ENCODE results near the gene MAPK4.
"Not testable (repeated sequence)": the region's sequence is repeated elsewhere in the genome, so short reads cannot be mapped to it uniquely, and the experiment has no call there.

The MAPK4 gene

GRCh38 chr18:50533822-50534221 is 26.1 kb upstream of the MAPK4 start:
- H3K4me3 ChIP-seq (ENCODE audit: control insufficient read depth in 1 of 7, extremely low read depth in 1 of 7, insufficient read depth in 4 of 7, low read depth in 2 of 7, low read length in 6 of 7); POLR2A ChIA-PET; H3K36me3 ChIP-seq (ENCODE audit: control insufficient read depth in 4 of 4, insufficient read depth in 4 of 4, low read length in 3 of 4); H3K4me1 ChIP-seq (ENCODE audit: control extremely low read depth in 1 of 4, control insufficient read depth in 4 of 4, insufficient read depth in 4 of 4, low read length in 3 of 4); H3K27me3 ChIP-seq (replicated peaks in 2 of 5; ENCODE audit: control insufficient read depth in 4 of 5, insufficient read depth in 5 of 5, low read length in 4 of 5); CTCF ChIA-PET; H3K27ac ChIP-seq (ENCODE audit: insufficient read depth in 1 of 2, low read depth in 1 of 2, low read length in 2 of 2, poor library complexity in 1 of 2, severe bottlenecking in 2 of 2); DNase-seq: not testable (repeated sequence)
- H3K9me3 ChIP-seq (ENCODE audit: control extremely low read depth in 1 of 5, control insufficient read depth in 4 of 5, insufficient read depth in 2 of 5, low read depth in 1 of 5, low read length in 4 of 5): peaks cover 3 to 24% (median 7%) of the 10 kb centered on the region in 5 experiments
- 80% methylated on average over 1 of the region's 2 CpGs for WGBS (ENCODE audit: insufficient coverage)

- not testable (repeated sequence) for H3K27me3 ChIP-seq (replicated peaks in 2 of 5; ENCODE audit: control insufficient read depth in 4 of 5, insufficient read depth in 5 of 5, low read length in 4 of 5)
Observed at GRCh38 chr18:50544476-50544875, 15.4 kb upstream of the MAPK4 start.

GRCh38 chr18:50545936-50546335 is 14.0 kb upstream of the MAPK4 start:
- no peak overlapping the region for H3K27ac ChIP-seq (ENCODE audit: insufficient read depth in 1 of 2, low read depth in 1 of 2, low read length in 2 of 2, poor library complexity in 1 of 2, severe bottlenecking in 2 of 2)
- H3K9me3 ChIP-seq (ENCODE audit: control extremely low read depth in 1 of 5, control insufficient read depth in 4 of 5, insufficient read depth in 2 of 5, low read depth in 1 of 5, low read length in 4 of 5): no peaks in the 10 kb centered on the region
- no peak overlapping the region for H3K4me3 ChIP-seq (ENCODE audit: control insufficient read depth in 1 of 7, extremely low read depth in 1 of 7, insufficient read depth in 4 of 7, low read depth in 2 of 7, low read length in 6 of 7)
- 92% methylated on average over 15 of the region's 19 CpGs for WGBS (ENCODE audit: insufficient coverage)
- H3K36me3 ChIP-seq (ENCODE audit: control insufficient read depth in 4 of 4, insufficient read depth in 4 of 4, low read length in 3 of 4): no peaks in the 10 kb centered on the region
- no peak for DNase-seq
- ChIA-PET CTCF (no interaction called here), POLR2A (no interaction called here)
- H3K4me1 ChIP-seq (ENCODE audit: control extremely low read depth in 1 of 4, control insufficient read depth in 4 of 4, insufficient read depth in 4 of 4, low read length in 3 of 4): no peaks in the 10 kb centered on the region
- H3K27me3 ChIP-seq (replicated peaks in 2 of 5; ENCODE audit: control insufficient read depth in 4 of 5, insufficient read depth in 5 of 5, low read length in 4 of 5): no peaks in the 10 kb centered on the region

More at GRCh38 chr18:50544476-50544875, 15.4 kb upstream of the MAPK4 start:
- POLR2A ChIA-PET; H3K4me3 ChIP-seq (ENCODE audit: control insufficient read depth in 1 of 7, extremely low read depth in 1 of 7, insufficient read depth in 4 of 7, low read depth in 2 of 7, low read length in 6 of 7); H3K4me1 ChIP-seq (ENCODE audit: control extremely low read depth in 1 of 4, control insufficient read depth in 4 of 4, insufficient read depth in 4 of 4, low read length in 3 of 4); DNase-seq; H3K9me3 ChIP-seq (ENCODE audit: control extremely low read depth in 1 of 5, control insufficient read depth in 4 of 5, insufficient read depth in 2 of 5, low read depth in 1 of 5, low read length in 4 of 5); H3K27ac ChIP-seq (ENCODE audit: insufficient read depth in 1 of 2, low read depth in 1 of 2, low read length in 2 of 2, poor library complexity in 1 of 2, severe bottlenecking in 2 of 2); CTCF ChIA-PET; H3K36me3 ChIP-seq (ENCODE audit: control insufficient read depth in 4 of 4, insufficient read depth in 4 of 4, low read length in 3 of 4): not testable (repeated sequence)
- WGBS (ENCODE audit: insufficient coverage): 100% methylated on average over 4 of the region's 4 CpGs

- H3K27me3 ChIP-seq (replicated peaks in 2 of 5; ENCODE audit: control insufficient read depth in 4 of 5, insufficient read depth in 5 of 5, low read length in 4 of 5): peaks cover 0 to 3% (median 0%) of the 10 kb centered on the region in 5 experiments
- POLR2A ChIA-PET: no interaction called here
- no peak overlapping the region for H3K27ac ChIP-seq (ENCODE audit: insufficient read depth in 1 of 2, low read depth in 1 of 2, low read length in 2 of 2, poor library complexity in 1 of 2, severe bottlenecking in 2 of 2)
- no peak overlapping the region for H3K4me3 ChIP-seq (ENCODE audit: control insufficient read depth in 1 of 7, extremely low read depth in 1 of 7, insufficient read depth in 4 of 7, low read depth in 2 of 7, low read length in 6 of 7)
- no peaks in the 10 kb centered on the region for H3K4me1 ChIP-seq (ENCODE audit: control extremely low read depth in 1 of 4, control insufficient read depth in 4 of 4, insufficient read depth in 4 of 4, low read length in 3 of 4)
- 90% methylated on average over 1 of the region's 1 CpG for WGBS (ENCODE audit: insufficient coverage)
- H3K9me3 ChIP-seq (ENCODE audit: control extremely low read depth in 1 of 5, control insufficient read depth in 4 of 5, insufficient read depth in 2 of 5, low read depth in 1 of 5, low read length in 4 of 5): peaks cover 0 to 3% (median 0%) of the 10 kb centered on the region in 5 experiments
- no peaks in the 10 kb centered on the region for H3K36me3 ChIP-seq (ENCODE audit: control insufficient read depth in 4 of 4, insufficient read depth in 4 of 4, low read length in 3 of 4)
- DNase-seq: no peak
- CTCF ChIA-PET: no interaction called here
Observed at GRCh38 chr18:50548160-50548559, 11.7 kb upstream of the MAPK4 start.

- DNase-seq; H3K36me3 ChIP-seq (ENCODE audit: control insufficient read depth in 4 of 4, insufficient read depth in 4 of 4, low read length in 3 of 4); H3K27ac ChIP-seq (ENCODE audit: insufficient read depth in 1 of 2, low read depth in 1 of 2, low read length in 2 of 2, poor library complexity in 1 of 2, severe bottlenecking in 2 of 2); CTCF ChIA-PET; H3K4me3 ChIP-seq (ENCODE audit: control insufficient read depth in 1 of 7, extremely low read depth in 1 of 7, insufficient read depth in 4 of 7, low read depth in 2 of 7, low read length in 6 of 7); H3K4me1 ChIP-seq (ENCODE audit: control extremely low read depth in 1 of 4, control insufficient read depth in 4 of 4, insufficient read depth in 4 of 4, low read length in 3 of 4): not testable (repeated sequence)
- peaks cover 0 to 18% (median 6%) of the 10 kb centered on the region in 5 experiments for H3K9me3 ChIP-seq (ENCODE audit: control extremely low read depth in 1 of 5, control insufficient read depth in 4 of 5, insufficient read depth in 2 of 5, low read depth in 1 of 5, low read length in 4 of 5)
- H3K27me3 ChIP-seq (replicated peaks in 2 of 5; ENCODE audit: control insufficient read depth in 4 of 5, insufficient read depth in 5 of 5, low read length in 4 of 5): peaks cover 0 to 20% (median 4%) of the 10 kb centered on the region in 5 experiments
- WGBS (ENCODE audit: insufficient coverage): no CpG with 5 or more reads among the region's 1 CpG
- POLR2A ChIA-PET: interaction anchor here (0.5 kb wide), 1 partner anchor 42 kb away, joined by 3 read pairs; no protein-coding TSS in a partner anchor
Observed at GRCh38 chr18:50551651-50552050, 8.2 kb upstream of the MAPK4 start.

- H3K36me3 ChIP-seq (ENCODE audit: control insufficient read depth in 4 of 4, insufficient read depth in 4 of 4, low read length in 3 of 4): no peaks in the 10 kb centered on the region
- H3K27me3 ChIP-seq (replicated peaks in 2 of 5; ENCODE audit: control insufficient read depth in 4 of 5, insufficient read depth in 5 of 5, low read length in 4 of 5): peaks cover 21 to 77% (median 43%) of the 10 kb centered on the region in 5 experiments
- no peak overlapping the region for H3K4me3 ChIP-seq (ENCODE audit: control insufficient read depth in 1 of 7, extremely low read depth in 1 of 7, insufficient read depth in 4 of 7, low read depth in 2 of 7, low read length in 6 of 7)
- POLR2A ChIA-PET: no interaction called here
- DNase-seq: no peak
- H3K27ac ChIP-seq (ENCODE audit: insufficient read depth in 1 of 2, low read depth in 1 of 2, low read length in 2 of 2, poor library complexity in 1 of 2, severe bottlenecking in 2 of 2): no peak overlapping the region
- H3K4me1 ChIP-seq (ENCODE audit: control extremely low read depth in 1 of 4, control insufficient read depth in 4 of 4, insufficient read depth in 4 of 4, low read length in 3 of 4): peaks cover 0 to 14% (median 12%) of the 10 kb centered on the region in 4 experiments
- WGBS (ENCODE audit: insufficient coverage): 76% methylated on average over 8 of the region's 10 CpGs
- CTCF ChIA-PET: no interaction called here
- peaks cover 0 to 18% (median 6%) of the 10 kb centered on the region in 5 experiments for H3K9me3 ChIP-seq (ENCODE audit: control extremely low read depth in 1 of 5, control insufficient read depth in 4 of 5, insufficient read depth in 2 of 5, low read depth in 1 of 5, low read length in 4 of 5)
Observed at GRCh38 chr18:50558157-50558556, 1.7 kb upstream of the MAPK4 start.

GRCh38 chr18:50558948-50559751 is 737 bp upstream of the MAPK4 start:
- Histone ChIP-seq H3K27me3 (replicated peaks in 2 of 5; ENCODE audit: control insufficient read depth in 4 of 5, insufficient read depth in 5 of 5, low read length in 4 of 5) (peaks cover 23 to 86% (median 46%) of the 10 kb centered on the region in 5 experiments), H3K9me3 (ENCODE audit: control extremely low read depth in 1 of 5, control insufficient read depth in 4 of 5, insufficient read depth in 2 of 5, low read depth in 1 of 5, low read length in 4 of 5) (peaks cover 0 to 18% (median 6%) of the 10 kb centered on the region in 5 experiments), H3K36me3 (ENCODE audit: control insufficient read depth in 4 of 4, insufficient read depth in 4 of 4, low read length in 3 of 4) (no peaks in the 10 kb centered on the region), H3K4me3 (ENCODE audit: control insufficient read depth in 1 of 7, extremely low read depth in 1 of 7, insufficient read depth in 4 of 7, low read depth in 2 of 7, low read length in 6 of 7) (peak overlapping the region in 2 of 7 experiments; percentile 26 to 55), H3K4me1 (ENCODE audit: control extremely low read depth in 1 of 4, control insufficient read depth in 4 of 4, insufficient read depth in 4 of 4, low read length in 3 of 4) (peaks cover 0 to 14% (median 12%) of the 10 kb centered on the region in 4 experiments), H3K27ac (ENCODE audit: insufficient read depth in 1 of 2, low read depth in 1 of 2, low read length in 2 of 2, poor library complexity in 1 of 2, severe bottlenecking in 2 of 2) (no peak overlapping the region)
- CTCF ChIA-PET: no interaction called here
- POLR2A ChIA-PET: no interaction called here
- WGBS (ENCODE audit: insufficient coverage): 13% methylated on average over 25 of the region's 53 CpGs
- no peak for DNase-seq

Data from common myeloid progenitor, CD34-positive (primary cell).